ENCODE measurements around the gene CAPN15.

- TF ChIP-seq CTCF (conservative IDR thresholded peaks at IDR 0.05; ENCODE audit: low read length) (no peak), EZH2phosphoT487 (IDR thresholded peaks at IDR 0.05; ENCODE audit: borderline replicate concordance) (no peak)
These were observed 48.1 kb downstream of the CAPN15 start for GRCh38 chr16:575354-576196.

Measured in Loucy (cell line).